GM23338 (cell line): ENCODE data around the gene HAO1. TPM values are rescaled to one million over a fixed set of nuclear protein-coding genes. Genes with fewer than 3 reads are reported as not detected.

Source experiments
- ATAC-seq: fragments of 200-7000 bp; cut with Tn5 transposase; 3 replicates; pipeline ENCODE4 v1.9.1; 2020
- DNase-seq: peaks from one replicate; pipeline ENCODE4 v3.0.0-alpha.2; 2015; ENCODE audit warnings: low spot score
- H2AFZ ChIP-seq: fragments of 200-600 bp; sonication (generic); 2 replicates; pipeline ENCODE4 v1.8.0; 2016; ENCODE audit warnings: antibody characterized with exemption, mild to moderate bottlenecking, moderate library complexity
- H3F3A ChIP-seq: fragments of 200-600 bp; sonication (generic); replicated peaks from 2 replicates; pipeline ENCODE4 v1.8.0; 2017; ENCODE audit warnings: antibody characterized with exemption, mixed run types, low read depth
- H3K27ac ChIP-seq: fragments of 200-600 bp; sonication (generic); 2 replicates; pipeline ENCODE4 v1.6.1; 2016; ENCODE audit warnings: low read depth
- H3K27me3 ChIP-seq: fragments of 200-600 bp; sonication (generic); 2 replicates; pipeline ENCODE4 v1.8.0; 2016; ENCODE audit warnings: mild to moderate bottlenecking, mixed run types, moderate library complexity; ENCODE audit not compliant: insufficient read depth
- H3K36me3 ChIP-seq: fragments of 200-600 bp; sonication (generic); 2 replicates; pipeline ENCODE4 v1.8.0; 2016; ENCODE audit warnings: mild to moderate bottlenecking; ENCODE audit not compliant: insufficient read depth
- H3K4me1 ChIP-seq: fragments of 200-600 bp; sonication (generic); 2 replicates; pipeline ENCODE4 v1.8.0; 2016; ENCODE audit warnings: mild to moderate bottlenecking, moderate library complexity; ENCODE audit not compliant: insufficient read depth
- H3K4me2 ChIP-seq: fragments of 200-600 bp; sonication (generic); 2 replicates; pipeline ENCODE4 v1.7.1; 2017; ENCODE audit warnings: mixed run types
- H3K4me3 ChIP-seq: fragments of 200-600 bp; sonication (generic); 2 replicates; pipeline ENCODE4 v1.6.1; 2016; ENCODE audit warnings: mixed run types
- H3K79me2 ChIP-seq: fragments of 200-600 bp; sonication (generic); replicated peaks from 2 replicates; pipeline ENCODE4 v1.8.0; 2017; ENCODE audit warnings: mild to moderate bottlenecking; ENCODE audit not compliant: insufficient read depth
- H3K9me2 ChIP-seq: fragments of 200-600 bp; sonication (generic); 2 replicates; pipeline ENCODE4 v1.8.0; 2017; ENCODE audit not compliant: insufficient read depth
- H4K20me1 ChIP-seq: fragments of 200-600 bp; sonication (generic); replicated peaks from 2 replicates; pipeline ENCODE4 v1.8.0; 2017; ENCODE audit warnings: mild to moderate bottlenecking; ENCODE audit not compliant: insufficient read depth
- H3K27ac Mint-ChIP-seq: 2 replicates; pipeline ENCODE4 v1.8.0; 2020; ENCODE audit warnings: inconsistent platforms, mild to moderate bottlenecking, moderate library complexity, mixed read lengths
- H3K27me3 Mint-ChIP-seq: 3 replicates; pipeline ENCODE4 v1.8.0; 2022; ENCODE audit warnings: low read depth, mild to moderate bottlenecking, moderate library complexity, mixed read lengths, inconsistent platforms; ENCODE audit not compliant: insufficient read depth, poor library complexity
- H3K36me3 Mint-ChIP-seq: 3 replicates; pipeline ENCODE4 v1.8.0; 2021; ENCODE audit warnings: low read depth, mild to moderate bottlenecking, inconsistent platforms, moderate library complexity, mixed read lengths
- H3K4me1 Mint-ChIP-seq: 3 replicates; pipeline ENCODE4 v1.8.0; 2020; ENCODE audit warnings: mild to moderate bottlenecking, inconsistent platforms, mixed read lengths
- H3K4me3 Mint-ChIP-seq: 3 replicates; pipeline ENCODE4 v1.8.0; 2021; ENCODE audit warnings: moderate library complexity, mild to moderate bottlenecking, inconsistent platforms, mixed read lengths
- H3K9me3 Mint-ChIP-seq: 3 replicates; pipeline ENCODE4 v1.8.0; 2020; ENCODE audit warnings: moderate library complexity, mild to moderate bottlenecking, inconsistent platforms, mixed read lengths
- EZH2 ChIP-seq: fragments of 200-600 bp; sonication (generic); IDR thresholded peaks from one replicate; pipeline ENCODE4 v1.8.0; 2017; ENCODE audit warnings: antibody characterized with exemption, mild to moderate bottlenecking, low read depth; ENCODE audit not compliant: unreplicated experiment
- EZH2phosphoT487 ChIP-seq: fragments of 200-600 bp; sonication (generic); IDR thresholded peaks from one replicate; pipeline ENCODE4 v1.8.1; 2018; ENCODE audit warnings: antibody characterized with exemption; ENCODE audit not compliant: unreplicated experiment
- NANOG ChIP-seq: IDR thresholded peaks from 2 replicates; pipeline ENCODE4 v1.6.1; 2016; ENCODE audit warnings: antibody characterized with exemption, borderline replicate concordance
- POLR2AphosphoS5 ChIP-seq: IDR thresholded peaks from 2 replicates; pipeline ENCODE4 v1.6.1; 2016; ENCODE audit warnings: antibody characterized with exemption, low read depth
- ZNF331 ChIP-seq: fragments of 250-450 bp; sonication (Bioruptor Pico); IDR thresholded peaks from 2 replicates; pipeline ENCODE4 v1.5.0; 2020; ENCODE audit warnings: low read depth, mild to moderate bottlenecking, moderate library complexity
- polyA plus RNA-seq: library from polyadenylated mRNA; unstranded; fragments of >200 nt; fragmentation: Nextera tagmentation; extraction: Ambion mirVana; gene quantifications from 2 replicates; pipeline ENCODE4 v1.2.1, GENCODE V29; 2016
- total RNA-seq: library from RNA; depleted of rRNA; stranded (reverse); fragments of >200 nt; shearing (Covaris generic); gene quantifications from 2 replicates; pipeline ENCODE4 v1.2.3, GENCODE V29; 2014
- TF ChIP-seq, protein P1 (sequence below): fragments of 250-450 bp; sonication (Bioruptor Pico); IDR thresholded peaks from 2 replicates; pipeline ENCODE4 v1.5.0; 2020; ENCODE audit warnings: mild to moderate bottlenecking, moderate library complexity
- TF ChIP-seq, protein P2 (sequence below): IDR thresholded peaks from 2 replicates; pipeline ENCODE4 v1.6.1; 2016; ENCODE audit warnings: antibody characterized with exemption
- TF ChIP-seq, protein P3 (sequence below): IDR thresholded peaks from one replicate; pipeline ENCODE4 v1.6.1; 2018; ENCODE audit warnings: antibody characterized with exemption; ENCODE audit not compliant: unreplicated experiment

Gene HAO1
- total and polyA plus RNA-seq, 2 experiments from 2014 or later: not detected

DNA sequence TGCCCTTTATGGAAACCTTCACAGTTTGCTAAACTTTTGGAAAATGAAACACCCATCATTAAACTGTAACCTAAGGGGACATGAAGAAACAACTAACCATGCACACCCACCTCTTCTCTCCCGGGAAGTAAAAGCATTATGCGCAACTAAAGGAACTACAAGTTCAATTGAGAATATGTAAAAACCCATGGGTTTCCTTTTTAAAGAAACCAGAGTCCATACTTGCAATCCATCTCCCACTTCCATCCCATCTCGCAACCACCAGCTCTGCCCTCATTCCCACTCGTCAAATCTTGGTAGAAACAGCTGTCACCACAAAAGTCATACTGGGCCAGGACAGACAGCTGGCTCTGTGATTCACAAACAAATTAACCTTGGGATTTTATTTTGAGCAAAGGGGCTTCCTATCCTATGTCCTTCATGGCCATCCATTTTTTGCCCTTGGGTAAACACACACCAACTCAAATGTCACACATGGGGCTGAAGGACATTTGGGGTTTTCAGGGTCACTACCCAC, 81.5 kb downstream of the HAO1 start (continued):
- TF ChIP-seq, protein P1, sequence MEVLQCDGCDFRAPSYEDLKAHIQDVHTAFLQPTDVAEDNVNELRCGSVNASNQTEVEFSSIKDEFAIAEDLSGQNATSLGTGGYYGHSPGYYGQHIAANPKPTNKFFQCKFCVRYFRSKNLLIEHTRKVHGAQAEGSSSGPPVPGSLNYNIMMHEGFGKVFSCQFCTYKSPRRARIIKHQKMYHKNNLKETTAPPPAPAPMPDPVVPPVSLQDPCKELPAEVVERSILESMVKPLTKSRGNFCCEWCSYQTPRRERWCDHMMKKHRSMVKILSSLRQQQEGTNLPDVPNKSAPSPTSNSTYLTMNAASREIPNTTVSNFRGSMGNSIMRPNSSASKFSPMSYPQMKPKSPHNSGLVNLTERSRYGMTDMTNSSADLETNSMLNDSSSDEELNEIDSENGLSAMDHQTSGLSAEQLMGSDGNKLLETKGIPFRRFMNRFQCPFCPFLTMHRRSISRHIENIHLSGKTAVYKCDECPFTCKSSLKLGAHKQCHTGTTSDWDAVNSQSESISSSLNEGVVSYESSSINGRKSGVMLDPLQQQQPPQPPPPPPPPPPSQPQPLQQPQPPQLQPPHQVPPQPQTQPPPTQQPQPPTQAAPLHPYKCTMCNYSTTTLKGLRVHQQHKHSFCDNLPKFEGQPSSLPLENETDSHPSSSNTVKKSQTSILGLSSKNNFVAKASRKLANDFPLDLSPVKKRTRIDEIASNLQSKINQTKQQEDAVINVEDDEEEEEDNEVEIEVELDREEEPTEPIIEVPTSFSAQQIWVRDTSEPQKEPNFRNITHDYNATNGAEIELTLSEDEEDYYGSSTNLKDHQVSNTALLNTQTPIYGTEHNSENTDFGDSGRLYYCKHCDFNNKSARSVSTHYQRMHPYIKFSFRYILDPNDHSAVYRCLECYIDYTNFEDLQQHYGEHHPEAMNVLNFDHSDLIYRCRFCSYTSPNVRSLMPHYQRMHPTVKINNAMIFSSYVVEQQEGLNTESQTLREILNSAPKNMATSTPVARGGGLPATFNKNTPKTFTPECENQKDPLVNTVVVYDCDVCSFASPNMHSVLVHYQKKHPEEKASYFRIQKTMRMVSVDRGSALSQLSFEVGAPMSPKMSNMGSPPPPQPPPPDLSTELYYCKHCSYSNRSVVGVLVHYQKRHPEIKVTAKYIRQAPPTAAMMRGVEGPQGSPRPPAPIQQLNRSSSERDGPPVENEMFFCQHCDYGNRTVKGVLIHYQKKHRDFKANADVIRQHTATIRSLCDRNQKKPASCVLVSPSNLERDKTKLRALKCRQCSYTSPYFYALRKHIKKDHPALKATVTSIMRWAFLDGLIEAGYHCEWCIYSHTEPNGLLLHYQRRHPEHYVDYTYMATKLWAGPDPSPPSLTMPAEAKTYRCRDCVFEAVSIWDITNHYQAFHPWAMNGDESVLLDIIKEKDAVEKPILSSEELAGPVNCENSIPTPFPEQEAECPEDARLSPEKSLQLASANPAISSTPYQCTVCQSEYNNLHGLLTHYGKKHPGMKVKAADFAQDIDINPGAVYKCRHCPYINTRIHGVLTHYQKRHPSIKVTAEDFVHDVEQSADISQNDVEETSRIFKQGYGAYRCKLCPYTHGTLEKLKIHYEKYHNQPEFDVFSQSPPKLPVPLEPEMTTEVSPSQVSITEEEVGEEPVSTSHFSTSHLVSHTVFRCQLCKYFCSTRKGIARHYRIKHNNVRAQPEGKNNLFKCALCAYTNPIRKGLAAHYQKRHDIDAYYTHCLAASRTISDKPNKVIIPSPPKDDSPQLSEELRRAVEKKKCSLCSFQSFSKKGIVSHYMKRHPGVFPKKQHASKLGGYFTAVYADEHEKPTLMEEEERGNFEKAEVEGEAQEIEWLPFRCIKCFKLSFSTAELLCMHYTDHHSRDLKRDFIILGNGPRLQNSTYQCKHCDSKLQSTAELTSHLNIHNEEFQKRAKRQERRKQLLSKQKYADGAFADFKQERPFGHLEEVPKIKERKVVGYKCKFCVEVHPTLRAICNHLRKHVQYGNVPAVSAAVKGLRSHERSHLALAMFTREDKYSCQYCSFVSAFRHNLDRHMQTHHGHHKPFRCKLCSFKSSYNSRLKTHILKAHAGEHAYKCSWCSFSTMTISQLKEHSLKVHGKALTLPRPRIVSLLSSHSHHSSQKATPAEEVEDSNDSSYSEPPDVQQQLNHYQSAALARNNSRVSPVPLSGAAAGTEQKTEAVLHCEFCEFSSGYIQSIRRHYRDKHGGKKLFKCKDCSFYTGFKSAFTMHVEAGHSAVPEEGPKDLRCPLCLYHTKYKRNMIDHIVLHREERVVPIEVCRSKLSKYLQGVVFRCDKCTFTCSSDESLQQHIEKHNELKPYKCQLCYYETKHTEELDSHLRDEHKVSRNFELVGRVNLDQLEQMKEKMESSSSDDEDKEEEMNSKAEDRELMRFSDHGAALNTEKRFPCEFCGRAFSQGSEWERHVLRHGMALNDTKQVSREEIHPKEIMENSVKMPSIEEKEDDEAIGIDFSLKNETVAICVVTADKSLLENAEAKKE: no peak
- TF ChIP-seq, protein P2, sequence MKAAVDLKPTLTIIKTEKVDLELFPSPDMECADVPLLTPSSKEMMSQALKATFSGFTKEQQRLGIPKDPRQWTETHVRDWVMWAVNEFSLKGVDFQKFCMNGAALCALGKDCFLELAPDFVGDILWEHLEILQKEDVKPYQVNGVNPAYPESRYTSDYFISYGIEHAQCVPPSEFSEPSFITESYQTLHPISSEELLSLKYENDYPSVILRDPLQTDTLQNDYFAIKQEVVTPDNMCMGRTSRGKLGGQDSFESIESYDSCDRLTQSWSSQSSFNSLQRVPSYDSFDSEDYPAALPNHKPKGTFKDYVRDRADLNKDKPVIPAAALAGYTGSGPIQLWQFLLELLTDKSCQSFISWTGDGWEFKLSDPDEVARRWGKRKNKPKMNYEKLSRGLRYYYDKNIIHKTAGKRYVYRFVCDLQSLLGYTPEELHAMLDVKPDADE: no peak
- TF ChIP-seq EZH2 (no peak), POLR2AphosphoS5 (no peak)

DNA sequence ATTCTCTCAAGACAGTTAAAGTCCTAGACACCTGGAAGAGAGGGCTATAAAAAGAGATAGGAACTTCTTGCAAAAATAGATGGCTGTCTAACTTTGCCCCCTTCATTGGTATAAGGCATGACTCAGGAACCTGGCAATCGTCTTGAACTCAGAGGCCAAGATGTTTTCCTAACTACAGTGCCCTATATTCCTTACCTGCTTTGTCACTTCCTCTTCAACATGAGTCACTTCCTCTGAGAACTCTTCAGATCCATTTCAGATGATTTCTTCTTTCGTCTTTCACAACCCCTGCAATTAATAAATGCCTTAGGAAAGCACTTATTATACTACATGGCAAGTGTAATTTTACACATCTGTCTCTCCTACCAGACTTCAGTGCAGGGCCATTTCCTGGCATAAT, 83.5 kb downstream of the HAO1 start:
- H3K4me1 ChIP-seq: peaks cover 11% of the 10 kb centered on the region
- H3K79me2 ChIP-seq: no peaks in the 10 kb centered on the region
- no peak overlapping the region for H3K27ac ChIP-seq
- H2AFZ ChIP-seq: no peak overlapping the region
- Mint-ChIP-seq H3K4me1 (peaks cover 13% of the 10 kb centered on the region), H3K27ac (no peak overlapping the region), H3K36me3 (no peaks in the 10 kb centered on the region), H3K27me3 (peaks cover 2% of the 10 kb centered on the region), H3K9me3 (no peaks in the 10 kb centered on the region), H3K4me3 (no peak overlapping the region)
- H3K27me3 ChIP-seq: no peaks in the 10 kb centered on the region
- no peaks in the 10 kb centered on the region for H3F3A ChIP-seq
- no peak overlapping the region for H3K4me2 ChIP-seq
- no peaks in the 10 kb centered on the region for H3K36me3 ChIP-seq
- H3K4me3 ChIP-seq: no peak overlapping the region
- DNase-seq (no peak), ATAC-seq (no peak)
- no peaks in the 10 kb centered on the region for H4K20me1 ChIP-seq
- H3K9me2 ChIP-seq: no peaks in the 10 kb centered on the region
- TF ChIP-seq, protein P3, sequence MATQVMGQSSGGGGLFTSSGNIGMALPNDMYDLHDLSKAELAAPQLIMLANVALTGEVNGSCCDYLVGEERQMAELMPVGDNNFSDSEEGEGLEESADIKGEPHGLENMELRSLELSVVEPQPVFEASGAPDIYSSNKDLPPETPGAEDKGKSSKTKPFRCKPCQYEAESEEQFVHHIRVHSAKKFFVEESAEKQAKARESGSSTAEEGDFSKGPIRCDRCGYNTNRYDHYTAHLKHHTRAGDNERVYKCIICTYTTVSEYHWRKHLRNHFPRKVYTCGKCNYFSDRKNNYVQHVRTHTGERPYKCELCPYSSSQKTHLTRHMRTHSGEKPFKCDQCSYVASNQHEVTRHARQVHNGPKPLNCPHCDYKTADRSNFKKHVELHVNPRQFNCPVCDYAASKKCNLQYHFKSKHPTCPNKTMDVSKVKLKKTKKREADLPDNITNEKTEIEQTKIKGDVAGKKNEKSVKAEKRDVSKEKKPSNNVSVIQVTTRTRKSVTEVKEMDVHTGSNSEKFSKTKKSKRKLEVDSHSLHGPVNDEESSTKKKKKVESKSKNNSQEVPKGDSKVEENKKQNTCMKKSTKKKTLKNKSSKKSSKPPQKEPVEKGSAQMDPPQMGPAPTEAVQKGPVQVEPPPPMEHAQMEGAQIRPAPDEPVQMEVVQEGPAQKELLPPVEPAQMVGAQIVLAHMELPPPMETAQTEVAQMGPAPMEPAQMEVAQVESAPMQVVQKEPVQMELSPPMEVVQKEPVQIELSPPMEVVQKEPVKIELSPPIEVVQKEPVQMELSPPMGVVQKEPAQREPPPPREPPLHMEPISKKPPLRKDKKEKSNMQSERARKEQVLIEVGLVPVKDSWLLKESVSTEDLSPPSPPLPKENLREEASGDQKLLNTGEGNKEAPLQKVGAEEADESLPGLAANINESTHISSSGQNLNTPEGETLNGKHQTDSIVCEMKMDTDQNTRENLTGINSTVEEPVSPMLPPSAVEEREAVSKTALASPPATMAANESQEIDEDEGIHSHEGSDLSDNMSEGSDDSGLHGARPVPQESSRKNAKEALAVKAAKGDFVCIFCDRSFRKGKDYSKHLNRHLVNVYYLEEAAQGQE: no peak
- TF ChIP-seq NANOG (no peak), ZNF331 (no peak), EZH2 (no peak), POLR2AphosphoS5 (no peak), EZH2phosphoT487 (no peak)
